Measurements from ENCODE around the gene ZNF385B.

DNA sequence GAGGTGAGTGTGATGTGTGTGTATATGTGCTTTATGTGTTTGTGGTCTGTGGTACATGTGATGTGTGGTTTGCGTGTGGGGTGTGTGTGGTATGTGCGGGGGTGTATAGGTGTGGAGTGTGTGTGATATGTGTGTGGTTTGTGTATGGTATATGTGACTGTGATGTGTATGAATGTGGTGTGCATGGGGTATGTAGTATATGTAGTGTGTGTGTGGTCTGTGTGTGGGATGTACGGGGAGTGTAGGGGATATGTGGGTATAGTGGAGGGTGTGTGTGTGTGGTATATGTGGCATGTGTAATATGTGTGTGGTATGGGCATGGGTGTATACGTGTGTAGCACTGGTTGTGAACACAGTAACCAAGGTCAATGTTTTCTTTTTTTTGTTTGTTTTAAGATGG, 87.4 kb downstream of the ZNF385B start:
- TF ChIP-seq HNRNPH1 (optimal IDR thresholded peaks at IDR 0.05; ENCODE audit: low read depth, low read length) = no peak
- TF ChIP-seq, protein P1, sequence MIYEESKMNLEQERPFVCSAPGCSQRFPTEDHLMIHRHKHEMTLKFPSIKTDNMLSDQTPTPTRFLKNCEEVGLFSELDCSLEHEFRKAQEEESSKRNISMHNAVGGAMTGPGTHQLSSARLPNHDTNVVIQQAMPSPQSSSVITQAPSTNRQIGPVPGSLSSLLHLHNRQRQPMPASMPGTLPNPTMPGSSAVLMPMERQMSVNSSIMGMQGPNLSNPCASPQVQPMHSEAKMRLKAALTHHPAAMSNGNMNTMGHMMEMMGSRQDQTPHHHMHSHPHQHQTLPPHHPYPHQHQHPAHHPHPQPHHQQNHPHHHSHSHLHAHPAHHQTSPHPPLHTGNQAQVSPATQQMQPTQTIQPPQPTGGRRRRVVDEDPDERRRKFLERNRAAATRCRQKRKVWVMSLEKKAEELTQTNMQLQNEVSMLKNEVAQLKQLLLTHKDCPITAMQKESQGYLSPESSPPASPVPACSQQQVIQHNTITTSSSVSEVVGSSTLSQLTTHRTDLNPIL (CRISPR knock-in tag; IDR thresholded peaks at IDR 0.05) = no peak
- TF ChIP-seq, protein P2, sequence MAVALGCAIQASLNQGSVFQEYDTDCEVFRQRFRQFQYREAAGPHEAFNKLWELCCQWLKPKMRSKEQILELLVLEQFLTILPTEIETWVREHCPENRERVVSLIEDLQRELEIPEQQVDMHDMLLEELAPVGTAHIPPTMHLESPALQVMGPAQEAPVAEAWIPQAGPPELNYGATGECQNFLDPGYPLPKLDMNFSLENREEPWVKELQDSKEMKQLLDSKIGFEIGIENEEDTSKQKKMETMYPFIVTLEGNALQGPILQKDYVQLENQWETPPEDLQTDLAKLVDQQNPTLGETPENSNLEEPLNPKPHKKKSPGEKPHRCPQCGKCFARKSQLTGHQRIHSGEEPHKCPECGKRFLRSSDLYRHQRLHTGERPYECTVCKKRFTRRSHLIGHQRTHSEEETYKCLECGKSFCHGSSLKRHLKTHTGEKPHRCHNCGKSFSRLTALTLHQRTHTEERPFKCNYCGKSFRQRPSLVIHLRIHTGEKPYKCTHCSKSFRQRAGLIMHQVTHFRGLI (CRISPR knock-in tag; IDR thresholded peaks at IDR 0.05) = no peak
